ENCODE results near the gene SIRT7.

SIRT7 gene

DNA sequence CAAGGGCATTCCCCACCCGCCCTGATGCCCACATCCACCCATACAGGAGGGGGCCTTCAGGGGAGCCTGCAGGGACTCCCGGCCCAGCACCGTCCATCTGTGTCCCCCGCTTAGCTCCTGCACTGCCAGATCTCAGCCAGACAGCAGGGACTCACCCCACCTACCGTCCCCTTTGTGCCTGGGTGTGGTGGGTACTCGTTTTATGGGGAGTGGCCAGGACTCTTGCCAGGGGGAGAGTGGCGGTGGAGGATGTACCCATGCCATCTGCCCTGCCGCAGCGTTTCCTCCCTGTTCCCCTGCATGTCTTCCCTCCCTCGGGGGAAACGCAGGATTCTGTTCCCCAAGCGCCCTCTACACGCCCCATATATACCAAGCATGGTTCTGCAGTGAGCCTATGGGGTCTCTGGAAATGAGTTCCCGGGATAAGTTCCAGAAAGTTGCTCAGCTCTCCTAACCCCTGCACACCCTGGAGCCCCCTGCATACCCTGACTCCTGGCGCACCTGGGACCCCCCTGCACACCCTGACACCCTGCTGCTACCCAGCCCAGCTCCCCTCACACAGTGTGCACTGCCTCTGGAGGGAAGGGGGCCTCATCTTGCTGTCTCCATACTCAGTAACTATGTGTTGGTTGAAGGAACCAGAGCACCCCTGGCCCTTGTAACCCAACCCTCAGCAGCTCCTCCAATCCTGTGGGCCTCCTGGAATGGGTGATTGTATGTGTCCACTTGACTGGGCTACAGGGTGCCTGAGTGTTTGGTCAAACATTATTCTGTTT, 13.8 kb upstream of the SIRT7 start:
- DNase-seq = no peak

DNA sequence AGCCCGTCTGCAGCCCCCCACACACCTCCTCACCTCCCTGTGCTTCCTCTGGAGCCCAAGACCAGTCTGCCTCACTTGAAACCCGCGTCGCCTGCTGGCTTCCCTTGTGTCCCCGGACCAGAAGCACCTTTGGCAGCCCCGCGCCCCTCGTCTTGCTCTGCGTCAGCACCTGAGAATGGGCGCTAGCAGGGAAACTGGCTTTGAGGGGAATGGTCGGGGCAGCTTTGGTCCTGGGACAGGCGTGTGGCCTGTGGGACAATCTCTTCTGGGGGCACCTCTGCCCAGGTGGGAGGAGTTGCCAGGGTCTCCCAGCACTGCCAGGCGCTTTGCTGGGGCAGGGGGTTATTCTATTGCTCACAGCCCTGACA, 13.2 kb upstream of the SIRT7 start:
- DNase-seq = no peak

DNA sequence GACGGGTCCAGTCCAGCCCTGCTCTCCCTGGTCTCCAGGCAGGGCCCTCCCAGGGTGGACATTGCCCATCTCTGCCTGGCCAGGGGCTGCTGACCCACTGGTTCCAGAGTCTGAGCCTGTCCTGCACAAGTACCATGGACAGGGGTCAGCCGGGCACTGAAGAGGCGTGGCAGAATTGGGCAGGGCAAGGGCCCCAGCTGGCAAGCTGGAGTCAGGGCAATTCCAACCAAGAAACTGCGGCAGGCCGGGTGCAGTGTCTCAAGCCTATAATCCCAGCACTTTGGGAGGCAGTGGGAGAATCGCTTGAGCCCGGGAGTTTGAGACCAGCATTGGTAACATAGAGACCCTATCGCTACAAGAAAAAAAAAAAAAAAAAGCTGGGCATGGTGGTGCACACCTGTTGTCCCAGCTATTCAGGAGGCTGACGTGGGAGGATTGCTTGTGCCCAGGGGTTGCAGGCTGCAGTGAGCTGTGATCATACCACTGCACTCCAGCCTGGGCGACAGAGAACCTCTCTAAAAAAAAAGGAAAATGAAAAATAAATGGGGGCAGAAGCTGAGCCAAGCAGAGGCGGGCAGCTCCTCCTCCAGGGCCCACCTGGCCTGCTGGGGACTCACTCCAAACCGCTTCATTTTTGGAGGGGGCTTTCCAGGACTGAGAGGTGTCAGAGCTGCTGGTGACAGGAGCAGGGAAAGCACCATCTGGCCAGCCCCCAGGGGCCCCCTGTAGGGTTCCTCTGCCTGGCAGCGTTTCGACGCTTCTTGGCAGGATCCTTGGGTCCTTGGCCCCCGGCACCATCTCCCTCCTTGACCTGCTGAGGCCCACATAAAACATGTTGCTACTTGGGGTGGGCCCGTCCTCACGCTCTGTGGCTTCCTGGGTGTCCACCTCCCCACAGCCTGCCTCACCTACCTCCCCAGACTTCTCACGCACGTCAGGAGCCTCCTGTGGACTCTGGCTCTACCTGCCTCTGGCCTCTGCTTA, 12.5 kb upstream of the SIRT7 start:
- no peak for DNase-seq

DNA sequence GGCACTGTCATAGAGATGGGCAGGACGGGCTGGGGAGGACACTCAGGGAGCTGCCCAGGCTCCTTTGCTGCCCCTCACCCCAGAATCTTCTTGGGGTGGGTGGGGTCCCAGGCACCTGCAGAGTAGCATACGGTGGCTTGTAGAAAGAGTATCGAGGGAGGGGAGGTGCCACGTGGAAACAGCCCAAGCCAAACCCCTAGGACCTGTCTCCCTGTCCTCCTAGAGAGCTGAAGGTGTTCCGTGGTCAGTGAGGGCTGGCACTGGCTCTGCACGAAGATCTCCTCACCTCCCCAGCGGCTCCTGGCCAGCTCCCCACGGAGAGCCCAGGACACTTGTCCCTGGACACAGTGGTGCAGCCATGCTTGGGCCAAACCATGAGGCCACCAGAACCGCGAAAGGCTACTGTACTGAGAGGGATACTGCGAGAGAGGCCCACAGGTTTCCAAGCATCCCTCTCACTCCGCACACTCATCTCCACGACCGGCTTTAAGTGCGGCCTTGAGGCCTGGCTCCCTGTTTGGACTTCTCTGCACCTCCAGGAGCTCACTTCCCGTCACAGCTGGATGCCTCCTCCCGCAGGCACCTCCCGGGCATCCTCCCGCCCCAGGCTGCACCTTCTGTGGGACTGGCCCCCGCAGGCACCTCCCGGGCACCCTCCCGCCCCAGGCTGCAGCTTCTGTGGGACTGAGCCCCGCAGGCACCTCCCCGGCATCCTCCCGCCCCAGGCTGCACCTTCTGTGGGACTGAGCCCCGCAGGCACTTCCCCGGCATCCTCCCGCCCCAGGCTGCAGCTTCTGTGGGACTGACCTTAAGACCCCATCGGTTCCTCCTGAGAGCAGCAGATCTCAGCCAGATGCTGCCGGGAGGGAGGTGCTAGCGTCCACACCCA, 11.5 kb upstream of the SIRT7 start:
- no peak for DNase-seq

GRCh38 chr17:81928544-81929252, 10.7 kb upstream of the SIRT7 start:
- no peak for DNase-seq

GRCh38 chr17:81927653-81928543, 9.9 kb upstream of the SIRT7 start, which contains the start of gene MAFG:
MAFG (minus strand) TSS chr17:81927735; CDS start chr17:81923185, 4,550 bp downstream.
- DNase-seq = peak; percentile 85

DNA sequence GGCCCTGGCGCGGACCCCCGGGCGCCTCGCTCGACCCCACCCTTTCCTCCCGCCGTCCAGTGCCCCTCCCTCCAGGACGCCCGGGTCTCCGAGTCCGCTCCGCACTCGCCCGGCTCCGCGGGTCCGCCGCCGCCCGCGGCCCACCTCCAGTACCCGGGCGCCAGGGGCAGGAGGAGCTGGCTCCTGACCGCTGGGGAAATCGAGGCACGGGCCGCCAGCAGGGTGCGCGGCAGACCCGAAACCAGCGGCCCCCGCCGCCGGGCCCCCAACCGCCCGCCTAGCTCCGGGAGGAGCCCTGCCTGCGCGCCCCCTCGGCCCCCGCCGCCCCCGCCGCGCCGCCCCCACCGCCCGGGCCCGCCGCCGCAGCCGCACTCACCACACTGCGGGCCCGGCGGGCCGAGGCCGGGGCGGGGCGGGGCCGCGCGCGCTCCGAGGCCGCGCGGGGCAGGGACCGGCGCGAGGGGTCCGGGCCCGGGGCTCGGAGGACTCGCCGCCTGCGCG, 9.2 kb upstream of the SIRT7 start:
- no peak for DNase-seq

- DNase-seq = no peak
These were observed 8.6 kb upstream of the SIRT7 start for GRCh38 chr17:81926451-81927151.

DNA sequence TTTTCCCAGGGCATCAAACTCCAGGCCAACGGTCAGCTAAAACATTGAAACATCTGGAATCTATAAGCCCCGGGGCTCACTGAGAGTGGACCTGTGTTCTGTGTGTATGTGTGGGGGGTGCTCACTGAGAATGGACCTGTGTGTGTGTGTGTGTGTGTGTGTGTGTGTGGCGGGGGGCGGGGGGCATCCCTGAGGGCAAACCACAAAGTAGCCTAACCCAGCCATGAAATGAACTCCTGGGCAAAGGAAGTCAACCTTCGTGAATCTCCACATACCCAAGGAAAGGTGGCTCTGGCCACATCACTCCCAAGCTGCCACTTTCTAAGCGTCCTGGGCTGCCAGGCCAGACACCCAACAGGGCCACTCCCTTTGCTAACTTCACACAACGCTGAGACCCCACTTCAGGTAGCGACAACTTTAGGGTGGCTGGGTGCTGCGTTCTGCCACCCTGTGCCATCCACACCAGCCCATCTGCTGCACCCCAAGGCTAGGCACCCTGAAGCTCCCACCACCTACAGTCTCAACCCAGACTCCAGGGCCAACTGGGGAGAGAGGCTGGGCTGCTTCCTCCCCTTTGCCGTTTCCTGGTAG, 8.0 kb upstream of the SIRT7 start:
- no peak for DNase-seq

GRCh38 chr17:81924557-81925532, 6.9 kb upstream of the SIRT7 start:
- DNase-seq = no peak

DNA sequence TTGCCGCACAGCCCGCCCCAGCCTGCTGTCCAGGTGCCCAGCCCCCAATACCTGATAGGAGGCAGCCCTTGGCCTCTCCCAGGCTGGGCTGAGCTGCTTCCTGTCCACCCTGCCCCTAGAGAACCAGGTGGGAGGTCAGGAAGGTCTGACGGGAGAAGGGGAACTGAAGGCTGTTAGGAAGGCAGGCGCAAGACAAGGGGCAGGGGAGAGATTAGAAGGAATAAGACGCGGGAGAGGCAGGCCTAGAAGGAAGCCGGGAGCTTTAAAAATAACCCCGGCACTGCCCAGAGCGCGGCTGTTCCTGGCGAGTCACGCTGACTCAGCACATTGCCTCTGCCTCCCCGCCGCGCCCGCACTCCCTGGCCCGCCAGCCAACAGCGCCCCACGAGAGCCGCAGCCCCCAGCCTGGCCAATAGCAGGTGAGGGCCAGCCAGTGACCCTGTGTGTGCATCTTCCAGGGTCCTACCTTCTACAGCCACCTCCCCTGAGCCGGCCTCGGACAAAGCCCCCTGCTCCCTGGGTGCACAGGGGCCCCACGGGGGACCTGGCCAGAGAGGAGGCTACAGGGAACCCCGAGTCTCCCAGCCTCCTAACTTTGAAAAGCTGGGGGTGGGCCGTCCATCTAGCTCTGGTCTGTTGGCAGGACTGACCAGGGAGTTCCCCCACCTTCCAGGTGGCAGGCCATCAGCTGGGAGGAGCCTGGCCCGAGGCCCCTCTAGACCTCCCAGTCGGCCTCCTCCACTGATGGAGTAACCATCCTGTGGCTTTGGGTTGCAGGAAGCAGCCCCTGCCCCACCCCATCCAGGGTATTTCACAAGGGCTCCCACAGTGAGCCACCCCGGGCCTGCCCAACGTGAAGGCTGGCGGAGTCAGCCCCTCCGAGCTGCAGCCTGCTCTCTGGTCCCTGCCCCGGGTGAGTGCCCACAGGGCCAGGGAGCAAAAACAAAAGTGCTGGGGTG, 5.6 kb upstream of the SIRT7 start:
- DNase-seq = no peak

DNA sequence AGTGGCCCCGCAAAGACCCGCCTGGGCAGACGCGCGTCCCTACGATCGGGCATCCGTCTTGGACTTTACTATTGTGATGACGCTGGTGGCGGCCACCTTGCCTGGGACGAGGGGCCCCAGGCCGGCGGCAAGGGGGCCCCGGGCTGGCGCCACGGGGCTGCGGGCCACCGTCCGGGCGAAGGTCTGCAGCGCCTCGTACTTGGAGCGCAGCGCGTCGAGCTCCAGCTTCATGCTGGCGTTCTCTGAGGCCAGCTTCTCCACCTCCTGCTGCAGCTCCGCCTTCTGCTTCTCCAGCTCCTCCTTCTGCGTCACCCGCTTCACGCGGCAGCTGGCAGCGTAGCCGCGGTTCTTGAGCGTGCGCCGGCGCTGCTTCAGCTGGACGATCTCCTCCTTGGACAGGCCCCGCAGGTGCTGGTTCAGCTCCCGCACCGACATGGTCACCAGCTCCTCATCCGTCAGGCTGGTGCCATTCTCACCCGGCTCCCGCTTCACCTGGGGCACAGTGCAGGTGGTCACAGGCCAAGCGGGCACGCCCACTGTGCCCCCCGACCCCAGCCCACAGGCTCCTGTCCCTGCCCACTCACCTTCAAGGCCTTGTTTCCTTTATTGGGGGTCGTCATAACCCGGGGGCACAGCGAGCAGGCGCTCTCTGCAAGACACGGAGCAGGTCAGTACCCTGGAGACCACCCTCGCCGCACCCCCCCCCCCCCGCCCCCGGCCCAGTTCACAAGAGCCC, 4.8 kb upstream of the SIRT7 start:
- no peak for DNase-seq

- DNase-seq = no peak
These were observed 4.1 kb upstream of the SIRT7 start for GRCh38 chr17:81921996-81922565.

DNA sequence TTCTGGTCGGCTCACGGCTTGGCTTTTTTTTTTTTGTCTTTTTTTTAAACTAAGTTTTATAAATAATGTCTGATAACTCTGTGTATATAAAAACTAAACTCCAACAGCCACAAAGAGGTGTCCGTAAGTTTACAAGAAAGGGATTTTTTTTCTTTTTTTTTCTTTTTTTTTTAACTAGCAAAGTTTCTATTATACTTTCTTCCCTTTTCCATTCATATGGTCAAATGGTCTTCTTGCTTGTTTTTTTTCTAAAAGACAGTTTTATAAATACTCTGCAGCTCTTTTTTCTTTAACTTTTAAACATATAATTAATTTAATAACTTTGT, 3.5 kb upstream of the SIRT7 start:
- no peak for DNase-seq

DNA sequence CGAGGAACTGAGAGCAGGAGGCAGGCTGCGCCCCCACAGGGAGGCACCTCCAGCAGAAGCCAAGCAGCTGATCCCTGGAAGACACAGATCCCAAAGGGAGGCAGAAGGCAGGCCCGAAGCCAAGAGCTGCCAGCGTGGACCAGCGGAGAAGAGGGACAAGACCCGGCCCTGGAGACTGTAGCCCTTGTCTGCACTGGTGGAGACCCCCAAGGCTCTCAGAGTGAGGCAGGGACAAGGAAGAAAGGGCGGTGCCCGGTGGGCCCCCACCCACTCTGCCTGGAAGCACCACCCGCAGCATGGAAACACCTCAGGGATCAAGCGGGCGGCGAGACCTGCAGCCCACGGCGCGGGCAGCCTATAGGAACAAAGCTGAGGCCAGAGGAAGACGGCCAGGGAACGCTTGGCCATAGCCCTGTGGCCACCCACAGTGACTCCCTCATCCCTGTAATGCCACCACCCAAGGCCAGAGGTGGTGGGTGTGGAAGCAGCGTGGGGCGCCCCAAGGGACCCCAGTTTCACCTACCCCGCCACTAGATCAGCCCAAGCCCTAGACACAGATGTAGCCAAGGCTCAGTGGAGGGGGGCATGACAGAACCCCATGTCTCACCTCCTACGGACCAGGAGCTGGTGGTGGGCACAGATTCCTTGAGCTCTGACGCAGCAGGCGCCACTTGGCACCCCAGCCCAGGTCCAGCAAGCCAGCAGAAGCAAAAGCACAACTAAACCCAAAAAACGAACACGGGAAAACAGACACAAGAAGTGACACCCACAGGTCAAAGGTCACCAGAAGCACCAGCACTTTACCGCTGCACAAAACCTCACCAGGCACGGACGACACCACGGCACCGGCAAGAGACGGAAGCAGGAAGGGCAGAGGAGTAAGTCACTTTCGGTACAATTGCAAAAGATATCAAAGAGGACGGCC, 2.9 kb upstream of the SIRT7 start:
- DNase-seq = no peak
